Stimulated activated CD8-positive, alpha-beta memory T cell treated with anti-CD3 and anti-CD28 coated beads, Interleukin-7, amount 100 ng/mL, for 1 hour (primary cell): ENCODE data around the gene RSU1.

ENCODE experiments used
- DNase-seq, 2 donors: peaks; one replicate each; pipeline ENCODE4 v3.0.0-alpha.2; 2020; ENCODE audit warnings: low read depth in 2 of 2

Gene RSU1

DNA sequence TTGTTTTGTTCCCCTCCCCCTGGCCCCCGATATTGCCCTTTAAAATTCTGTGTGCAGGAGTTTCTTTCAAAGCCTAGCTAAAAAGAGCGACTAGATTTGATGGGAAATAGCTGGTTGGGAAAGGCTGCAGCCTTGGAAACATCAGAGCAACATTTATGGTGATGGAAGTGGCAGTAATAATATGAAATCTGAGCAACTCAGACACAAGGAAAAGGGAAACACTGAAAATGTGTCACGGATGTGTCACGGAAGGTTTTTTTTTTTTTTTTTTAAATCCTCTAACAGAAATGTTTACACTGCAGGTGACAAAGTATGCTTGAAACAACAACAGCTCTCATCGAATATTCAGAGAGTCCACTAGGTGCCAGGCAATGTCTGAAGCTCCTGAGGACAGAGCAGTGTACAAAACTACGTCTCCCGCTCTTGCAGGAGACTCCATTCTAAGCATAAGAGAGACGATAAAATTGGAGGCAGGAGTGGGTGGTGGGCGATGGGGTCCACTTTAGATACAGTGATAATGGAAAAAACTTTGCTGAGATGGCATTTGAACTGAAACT is 143.0 kb downstream of the RSU1 start:
- no peak for DNase-seq

- no peak for DNase-seq
Observed at GRCh38 chr10:16673443-16673842, 143.8 kb downstream of the RSU1 start.

GRCh38 chr10:16663444-16663843 is 153.8 kb downstream of the RSU1 start:
- DNase-seq, result no peak

DNA sequence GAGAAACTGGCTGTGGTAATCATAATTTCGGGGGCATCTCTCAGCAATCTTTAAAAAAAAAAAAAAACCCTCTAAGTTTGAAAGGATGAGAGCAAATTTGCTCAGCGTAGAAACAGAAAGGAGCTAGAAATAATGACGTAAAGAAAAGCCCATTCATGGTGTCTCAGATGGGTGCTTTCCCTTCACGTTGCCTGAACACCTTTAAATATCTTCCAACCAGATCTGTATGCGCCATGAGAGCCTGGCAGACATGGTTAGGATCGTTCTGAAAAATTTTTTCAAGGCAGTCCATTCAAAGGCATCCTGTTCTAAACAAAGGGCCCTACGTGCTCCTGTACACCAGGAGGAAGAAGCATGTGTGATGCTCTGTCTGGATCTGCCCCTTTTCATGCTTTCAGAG is 154.3 kb downstream of the RSU1 start:
- DNase-seq, result no peak

DNA sequence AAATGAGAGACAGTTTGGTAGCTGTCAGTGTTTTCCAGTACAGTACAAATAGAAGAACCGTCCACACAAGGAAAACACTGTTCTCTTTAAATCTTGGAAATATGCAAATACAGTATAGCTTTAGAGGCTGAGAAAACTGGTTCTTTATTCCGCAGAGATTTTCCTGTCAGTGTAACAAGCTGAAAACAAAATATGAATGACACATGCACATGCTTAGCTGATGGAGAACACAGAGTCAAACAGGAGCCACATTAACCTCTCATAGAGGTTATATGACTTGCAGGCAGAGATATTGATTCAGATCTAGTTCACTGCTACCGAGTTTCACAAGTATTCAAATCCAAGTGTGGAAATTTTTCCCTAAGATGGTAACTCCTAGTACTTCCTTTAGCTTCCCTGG is 160.3 kb downstream of the RSU1 start:
- no peak for DNase-seq

- no peak for DNase-seq
Observed at GRCh38 chr10:16653224-16653623, 164.0 kb downstream of the RSU1 start.

- DNase-seq, result no peak
Observed at GRCh38 chr10:16652154-16652553, 165.1 kb downstream of the RSU1 start.

GRCh38 chr10:16649757-16650156 is 167.5 kb downstream of the RSU1 start:
- DNase-seq, result no peak

- no peak for DNase-seq
Observed at GRCh38 chr10:16648366-16648765, 168.9 kb downstream of the RSU1 start.

- DNase-seq, result no peak
Observed at GRCh38 chr10:16646181-16647059, 170.8 kb downstream of the RSU1 start.

DNA sequence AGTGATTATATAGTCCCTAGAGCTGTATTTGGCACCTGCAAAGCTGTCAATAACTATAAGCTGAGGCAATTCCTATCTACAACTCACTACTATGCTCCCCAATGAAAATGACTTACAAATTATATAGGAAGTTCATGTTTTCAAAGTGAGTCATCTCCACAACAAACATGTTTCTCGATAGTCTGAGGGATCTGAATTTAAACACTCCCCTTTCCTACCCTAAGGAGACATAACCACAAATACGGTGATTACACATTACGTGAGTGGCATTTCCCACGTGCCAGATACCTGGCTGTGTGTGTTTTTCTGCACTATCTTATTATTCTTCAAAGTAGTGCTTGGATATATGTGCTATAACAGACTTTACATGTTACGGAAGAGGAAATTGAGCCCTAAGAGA is 173.1 kb downstream of the RSU1 start:
- no peak for DNase-seq

DNA sequence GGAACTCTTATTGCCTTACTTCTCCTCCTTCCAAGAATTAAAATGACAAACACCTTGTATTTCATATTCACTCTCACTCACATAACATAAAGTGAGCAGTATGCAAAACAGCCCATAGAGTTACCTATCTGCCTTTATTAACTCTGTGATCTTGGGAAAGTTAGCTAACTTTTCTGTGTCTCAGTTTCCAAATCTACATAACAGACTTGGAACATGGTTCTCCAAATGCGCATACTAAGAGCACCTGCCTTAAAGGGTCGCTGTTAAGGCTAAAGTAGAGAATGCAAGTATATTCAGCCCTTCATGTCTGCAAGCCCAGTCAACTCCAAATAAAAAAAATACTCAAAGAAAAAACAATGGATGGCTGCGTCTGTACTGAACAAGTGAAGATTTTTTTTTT is 173.7 kb downstream of the RSU1 start:
- DNase-seq, result no peak

GRCh38 chr10:16640153-16640552 is 177.1 kb downstream of the RSU1 start:
- DNase-seq, result no peak

- no peak for DNase-seq
Observed at GRCh38 chr10:16639471-16639870, 177.8 kb downstream of the RSU1 start.

- DNase-seq, result no peak
Observed at GRCh38 chr10:16632996-16633395, 184.2 kb downstream of the RSU1 start.

GRCh38 chr10:16626697-16627096 is 190.5 kb downstream of the RSU1 start:
- no peak for DNase-seq

- DNase-seq, result no peak
Observed at GRCh38 chr10:16612981-16613355, 204.3 kb downstream of the RSU1 start.

DNA sequence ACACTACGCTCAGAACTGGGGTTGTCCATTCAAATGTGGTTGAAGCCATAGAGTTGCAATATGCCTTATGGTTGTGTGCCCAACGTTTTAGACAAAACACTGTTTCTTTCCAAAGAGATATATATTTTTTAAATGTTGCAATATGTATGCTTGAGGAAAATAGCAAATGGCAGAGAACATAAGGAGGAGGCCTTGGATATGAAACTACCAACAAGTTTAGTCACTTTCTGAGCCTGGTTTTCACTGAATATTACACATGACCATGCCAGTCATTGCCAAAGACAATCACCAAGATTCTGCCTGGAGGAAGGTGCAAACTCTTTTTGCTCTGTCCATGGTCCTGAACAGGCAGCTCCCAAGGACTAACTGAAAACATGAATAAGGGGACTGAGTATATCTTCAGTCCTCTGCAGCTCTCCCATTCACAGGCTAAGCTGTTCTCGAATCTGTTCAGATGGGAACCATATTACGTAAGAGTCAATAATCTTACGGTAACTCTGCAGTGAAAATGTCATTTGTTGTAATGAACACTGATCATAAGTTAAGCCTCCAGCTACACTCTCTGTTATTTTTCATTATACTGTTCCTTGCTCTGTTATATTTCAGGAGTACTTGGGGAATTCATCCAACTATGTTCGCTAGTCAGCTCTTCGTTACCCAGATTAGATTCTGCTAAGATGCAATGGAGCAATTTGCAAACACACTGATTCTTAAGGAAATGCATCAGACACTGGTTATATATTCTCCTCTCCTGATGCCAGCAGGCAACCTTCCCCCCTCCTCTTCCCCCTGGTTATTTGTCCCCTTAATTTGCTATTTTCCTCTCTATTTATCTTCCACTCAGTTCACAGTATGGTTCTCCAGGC is 204.9 kb downstream of the RSU1 start:
- DNase-seq, result no peak

- no peak for DNase-seq
Observed at GRCh38 chr10:16611037-16611436, 206.2 kb downstream of the RSU1 start.

DNA sequence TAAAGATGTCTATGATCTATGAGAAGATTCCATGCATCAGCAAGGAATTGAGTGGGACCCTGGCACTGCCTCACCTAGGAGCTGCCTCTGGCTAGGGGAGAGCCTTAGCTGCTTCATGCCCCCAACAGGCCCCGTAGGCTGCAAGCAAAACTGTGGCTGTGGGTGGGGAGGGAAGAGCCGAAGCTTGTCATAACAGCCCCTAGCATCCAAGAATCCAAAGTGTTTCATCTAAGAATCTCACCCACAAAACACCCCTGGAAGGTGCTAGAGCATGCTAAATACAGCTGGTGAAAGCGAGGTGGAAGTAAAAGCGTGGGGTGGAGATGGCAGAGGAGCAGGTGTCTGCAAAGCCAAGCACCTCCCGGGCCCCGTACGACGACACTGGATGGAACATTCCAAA is 208.0 kb downstream of the RSU1 start:
- DNase-seq, result no peak

DNA sequence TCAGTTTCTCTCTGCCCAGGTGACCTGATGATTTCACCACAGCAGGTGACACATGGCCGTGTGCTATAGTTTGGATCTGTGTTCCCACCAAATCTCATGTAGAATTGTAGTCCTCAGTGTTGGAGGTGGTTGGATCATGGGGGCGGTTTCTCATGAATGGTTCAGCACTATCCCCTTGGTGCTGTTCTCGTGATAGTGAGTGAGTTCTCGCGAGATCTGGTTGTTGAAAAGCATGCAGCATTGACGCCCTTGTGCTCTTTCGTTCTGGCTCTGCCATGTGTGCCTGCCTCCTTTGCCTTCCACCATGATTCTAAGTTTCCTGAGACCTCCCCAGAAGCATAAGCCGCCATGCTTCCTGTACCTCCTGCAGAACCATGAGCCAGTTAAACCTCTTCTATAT is 210.3 kb downstream of the RSU1 start:
- no peak for DNase-seq

DNA sequence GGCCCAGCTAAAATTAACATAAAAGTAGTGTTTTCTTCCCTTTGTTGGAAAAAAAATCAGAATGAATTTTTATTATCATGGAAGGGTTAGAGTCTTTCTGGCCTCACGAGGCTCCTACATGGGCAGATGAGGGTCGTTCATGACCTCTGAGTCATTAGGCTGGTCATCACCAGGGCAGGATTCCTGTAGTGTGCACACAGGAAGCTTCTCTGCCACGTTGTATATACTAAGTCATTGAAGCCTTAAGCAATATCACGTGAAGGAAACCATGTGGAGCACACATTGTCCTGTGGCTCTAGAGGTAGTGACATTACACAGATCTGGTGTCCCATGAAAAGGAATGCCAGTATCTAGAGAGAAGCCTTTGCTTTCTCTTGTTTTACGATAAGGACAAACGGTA is 210.8 kb downstream of the RSU1 start:
- no peak for DNase-seq

- no peak for DNase-seq
Observed at GRCh38 chr10:16603308-16603707, 213.9 kb downstream of the RSU1 start.
